ENCODE measurements around the gene TEX53.

GRCh38 chr9:114662081-114662989 is 4.7 kb upstream of the TEX53 start:
- no peak for TF ChIP-seq POLR2A (IDR thresholded peaks at IDR 0.05)
- TF ChIP-seq, protein P1, sequence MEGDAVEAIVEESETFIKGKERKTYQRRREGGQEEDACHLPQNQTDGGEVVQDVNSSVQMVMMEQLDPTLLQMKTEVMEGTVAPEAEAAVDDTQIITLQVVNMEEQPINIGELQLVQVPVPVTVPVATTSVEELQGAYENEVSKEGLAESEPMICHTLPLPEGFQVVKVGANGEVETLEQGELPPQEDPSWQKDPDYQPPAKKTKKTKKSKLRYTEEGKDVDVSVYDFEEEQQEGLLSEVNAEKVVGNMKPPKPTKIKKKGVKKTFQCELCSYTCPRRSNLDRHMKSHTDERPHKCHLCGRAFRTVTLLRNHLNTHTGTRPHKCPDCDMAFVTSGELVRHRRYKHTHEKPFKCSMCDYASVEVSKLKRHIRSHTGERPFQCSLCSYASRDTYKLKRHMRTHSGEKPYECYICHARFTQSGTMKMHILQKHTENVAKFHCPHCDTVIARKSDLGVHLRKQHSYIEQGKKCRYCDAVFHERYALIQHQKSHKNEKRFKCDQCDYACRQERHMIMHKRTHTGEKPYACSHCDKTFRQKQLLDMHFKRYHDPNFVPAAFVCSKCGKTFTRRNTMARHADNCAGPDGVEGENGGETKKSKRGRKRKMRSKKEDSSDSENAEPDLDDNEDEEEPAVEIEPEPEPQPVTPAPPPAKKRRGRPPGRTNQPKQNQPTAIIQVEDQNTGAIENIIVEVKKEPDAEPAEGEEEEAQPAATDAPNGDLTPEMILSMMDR (IDR thresholded peaks at IDR 0.05), result peak; percentile 53 to 86 (median 72)
